Parathyroid adenoma (tissue), 2 donors: ENCODE measurements around the gene TAF10.

Experiments
- H2AFZ ChIP-seq: fragments of 300-600 bp; sonication (generic); one replicate; pipeline ENCODE4 v1.7.0; 2017; ENCODE audit warnings: antibody characterized with exemption, mild to moderate bottlenecking
- H3K27ac ChIP-seq: fragments of 300-600 bp; sonication (generic); one replicate; pipeline ENCODE4 v1.7.0; 2017
- H3K27me3 ChIP-seq: fragments of 300-600 bp; sonication (generic); one replicate; pipeline ENCODE4 v1.7.0; 2017; ENCODE audit warnings: low read length; ENCODE audit not compliant: control insufficient read depth, insufficient read depth
- H3K36me3 ChIP-seq: fragments of 300-600 bp; sonication (generic); one replicate; pipeline ENCODE4 v1.7.0; 2017; ENCODE audit warnings: low read length; ENCODE audit not compliant: control insufficient read depth, insufficient read depth
- H3K4me1 ChIP-seq: fragments of 300-600 bp; sonication (generic); one replicate; pipeline ENCODE4 v1.7.0; 2017; ENCODE audit warnings: control low read depth
- H3K4me2 ChIP-seq: fragments of 300-600 bp; sonication (generic); one replicate; pipeline ENCODE4 v1.7.0; 2017; ENCODE audit warnings: low read length
- H3K4me3 ChIP-seq: fragments of 300-600 bp; sonication (generic); one replicate; pipeline ENCODE4 v1.7.0; 2017; ENCODE audit warnings: low read depth, low read length
- H3K79me2 ChIP-seq: fragments of 300-600 bp; sonication (generic); one replicate; pipeline ENCODE4 v1.7.0; 2017; ENCODE audit warnings: control low read depth
- H3K9ac ChIP-seq: fragments of 300-600 bp; sonication (generic); one replicate; pipeline ENCODE4 v1.7.0; 2017; ENCODE audit warnings: mild to moderate bottlenecking
- H3K9me3 ChIP-seq: fragments of 300-600 bp; sonication (generic); one replicate; pipeline ENCODE4 v1.7.0; 2017; ENCODE audit warnings: low read length; ENCODE audit not compliant: control insufficient read depth
- CTCF ChIP-seq: fragments of 300-600 bp; sonication (generic); IDR thresholded peaks from one replicate; pipeline ENCODE4 v1.7.0; 2017; ENCODE audit warnings: antibody characterized with exemption, mild to moderate bottlenecking
- donor health status: primary hyperparathyroidism.

Gene TAF10

GRCh38 chr11:6610591-6610990, 1.4 kb downstream of the TAF10 start:
- Histone ChIP-seq H3K9me3 (no peaks in the 10 kb centered on the region), H3K27ac (no peak overlapping the region), H3K27me3 (no peaks in the 10 kb centered on the region), H3K4me2 (no peak overlapping the region), H3K9ac (no peak overlapping the region), H3K4me3 (no peak overlapping the region), H3K79me2 (peaks cover 10% of the 10 kb centered on the region), H3K36me3 (no peaks in the 10 kb centered on the region), H3K4me1 (peaks cover 11% of the 10 kb centered on the region), H2AFZ (no peak overlapping the region)
- TF ChIP-seq CTCF: no peak

GRCh38 chr11:6609502-6610015, 2.5 kb downstream of the TAF10 start:
- H3K36me3 ChIP-seq: no peaks in the 10 kb centered on the region
- peaks cover 11% of the 10 kb centered on the region for H3K4me1 ChIP-seq

GRCh38 chr11:6608726-6609501, 3.1 kb downstream of the TAF10 start:
- no peak overlapping the region for H3K9ac ChIP-seq
- peaks cover 11% of the 10 kb centered on the region for H3K4me1 ChIP-seq
- H3K9me3 ChIP-seq: no peaks in the 10 kb centered on the region
- H3K4me3 ChIP-seq: no peak overlapping the region
- peaks cover 16% of the 10 kb centered on the region for H3K79me2 ChIP-seq
- H2AFZ ChIP-seq: no peak overlapping the region
- H3K4me2 ChIP-seq: no peak overlapping the region
- H3K27me3 ChIP-seq: no peaks in the 10 kb centered on the region
- H3K27ac ChIP-seq: no peak overlapping the region
- TF ChIP-seq CTCF: no peak
- H3K36me3 ChIP-seq: no peaks in the 10 kb centered on the region

More at GRCh38 chr11:6609502-6610015, 2.5 kb downstream of the TAF10 start:
- Histone ChIP-seq H3K27ac (no peak overlapping the region), H2AFZ (no peak overlapping the region), H3K9me3 (no peaks in the 10 kb centered on the region), H3K4me2 (no peak overlapping the region), H3K27me3 (no peaks in the 10 kb centered on the region), H3K9ac (no peak overlapping the region), H3K79me2 (peaks cover 12% of the 10 kb centered on the region), H3K4me3 (no peak overlapping the region)
- no peak for TF ChIP-seq CTCF

GRCh38 chr11:6608011-6608410, 4.0 kb downstream of the TAF10 start:
- Histone ChIP-seq H3K9me3 (no peaks in the 10 kb centered on the region), H3K27me3 (no peaks in the 10 kb centered on the region), H2AFZ (no peak overlapping the region), H3K4me3 (no peak overlapping the region), H3K4me2 (no peak overlapping the region), H3K27ac (no peak overlapping the region), H3K79me2 (peaks cover 17% of the 10 kb centered on the region), H3K9ac (no peak overlapping the region), H3K4me1 (peaks cover 11% of the 10 kb centered on the region), H3K36me3 (no peaks in the 10 kb centered on the region)
- TF ChIP-seq CTCF: no peak
